HCEC 1CT (cell line): Measurements from ENCODE around the gene MPI.

ENCODE experiments used
- DNase-seq: peaks from one replicate; pipeline ENCODE4 v3.0.0-alpha.2; 2017

Gene MPI

DNA sequence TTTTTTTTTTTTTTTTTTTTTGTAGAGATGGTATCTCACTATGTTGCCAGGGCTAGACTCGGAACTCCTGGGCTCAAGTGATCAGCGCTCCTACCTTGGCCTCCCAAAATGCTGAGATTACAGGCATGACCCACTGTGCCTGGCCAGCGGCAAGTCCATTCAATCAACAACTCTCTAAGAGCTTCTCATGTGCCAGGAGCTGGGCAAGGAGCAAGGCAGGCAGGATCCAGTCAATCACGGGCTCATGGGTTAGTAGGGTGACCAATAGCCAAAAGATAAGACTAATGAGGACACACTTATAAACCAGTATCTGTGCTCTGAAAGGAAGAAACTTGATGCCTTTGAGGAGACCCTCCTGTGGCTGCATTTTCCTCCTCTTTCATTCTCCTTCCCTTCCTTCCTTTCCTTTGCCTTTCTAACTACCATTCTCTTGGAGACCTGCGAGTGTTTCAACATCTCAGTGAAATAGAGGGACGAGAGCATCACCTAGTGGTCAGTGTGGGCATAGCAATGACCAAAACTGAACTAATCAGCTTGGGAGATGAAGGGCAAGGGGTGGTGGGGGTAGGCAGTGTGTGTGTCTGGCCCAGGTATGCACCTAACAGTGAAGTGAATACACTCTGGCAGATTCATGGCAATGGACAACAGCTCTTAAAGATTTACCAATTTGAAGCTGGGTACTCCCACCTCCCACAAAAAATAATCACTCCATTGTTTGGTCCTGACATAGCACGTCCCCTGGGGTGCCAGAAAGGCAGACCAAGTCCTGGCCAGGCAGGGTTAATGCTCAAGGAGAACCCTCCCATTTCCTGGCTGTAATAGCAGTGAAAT is 60.5 kb downstream of the MPI start:
- DNase-seq: peak; percentile 52

DNA sequence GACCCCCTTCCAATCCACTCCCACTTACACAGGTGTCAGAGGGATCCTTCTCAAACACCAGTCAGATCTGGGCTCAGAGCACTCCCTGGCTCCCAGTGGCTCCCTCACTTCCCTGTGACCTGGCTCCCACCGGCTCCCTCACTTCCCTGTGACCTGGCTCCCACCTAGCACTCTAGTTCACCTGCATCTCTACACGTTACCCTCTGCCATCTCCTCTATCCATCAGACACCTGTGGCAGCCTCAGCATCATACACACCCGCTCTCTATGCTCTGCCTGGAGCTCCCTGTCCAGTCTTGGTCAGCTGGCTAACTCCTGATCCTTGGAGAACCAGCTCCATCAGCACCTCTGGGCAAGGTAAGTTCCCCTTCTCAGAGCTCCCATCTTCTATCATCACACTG is 61.2 kb downstream of the MPI start:
- DNase-seq: no peak
